ENCODE measurements around the gene NDUFB5.

NDUFB5 gene
- 18.0 to 18.7 reads per million in 2 donors for total RNA-seq

DNA sequence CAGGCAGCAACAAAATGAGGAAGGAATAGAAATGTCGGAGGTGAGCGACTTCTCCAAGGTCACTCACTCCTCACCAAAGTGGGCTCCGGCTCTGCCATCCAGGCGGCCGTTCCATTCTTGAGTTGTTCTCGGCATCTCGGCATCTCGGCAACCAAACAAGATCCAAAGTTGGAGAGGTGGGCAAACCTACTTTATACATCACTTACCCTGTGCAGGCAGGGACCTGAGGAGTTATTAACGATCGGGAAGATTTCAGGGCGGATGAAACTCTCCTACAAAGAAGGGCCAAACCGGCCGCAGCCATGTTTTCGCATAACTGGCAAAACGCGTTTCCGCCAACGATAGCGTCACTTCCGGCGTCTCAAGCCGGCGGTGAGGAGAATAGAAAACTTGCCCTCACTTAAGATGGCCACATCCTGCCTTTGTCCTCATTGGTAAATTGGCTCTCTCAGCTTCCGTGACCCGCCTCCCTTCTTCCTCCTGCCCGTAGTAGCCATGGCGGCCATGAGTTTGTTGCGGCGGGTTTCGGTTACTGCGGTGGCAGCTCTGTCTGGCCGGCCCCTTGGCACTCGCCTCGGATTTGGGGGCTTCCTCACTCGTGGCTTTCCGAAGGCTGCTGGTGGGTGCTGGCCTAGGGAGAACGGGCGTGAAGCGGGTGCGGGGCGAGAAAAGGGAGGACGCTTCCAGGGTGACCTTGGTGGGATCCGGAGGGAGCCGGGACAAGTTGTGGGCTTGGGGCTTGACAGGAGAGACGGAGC lies at the start of gene NDUFB5, which contains the start of gene MRPL47:
Gene NDUFB5, plus strand, starts transcription at position 474 of the 758 bp plus-strand sequence. Its CDS starts 22 bp downstream, at position 496.
Gene MRPL47, minus strand, starts transcription at position 318 of the 758 bp plus-strand sequence. Its CDS starts 14 bp downstream, at position 304.
- peak; percentile 61 for DNase-seq

DNA sequence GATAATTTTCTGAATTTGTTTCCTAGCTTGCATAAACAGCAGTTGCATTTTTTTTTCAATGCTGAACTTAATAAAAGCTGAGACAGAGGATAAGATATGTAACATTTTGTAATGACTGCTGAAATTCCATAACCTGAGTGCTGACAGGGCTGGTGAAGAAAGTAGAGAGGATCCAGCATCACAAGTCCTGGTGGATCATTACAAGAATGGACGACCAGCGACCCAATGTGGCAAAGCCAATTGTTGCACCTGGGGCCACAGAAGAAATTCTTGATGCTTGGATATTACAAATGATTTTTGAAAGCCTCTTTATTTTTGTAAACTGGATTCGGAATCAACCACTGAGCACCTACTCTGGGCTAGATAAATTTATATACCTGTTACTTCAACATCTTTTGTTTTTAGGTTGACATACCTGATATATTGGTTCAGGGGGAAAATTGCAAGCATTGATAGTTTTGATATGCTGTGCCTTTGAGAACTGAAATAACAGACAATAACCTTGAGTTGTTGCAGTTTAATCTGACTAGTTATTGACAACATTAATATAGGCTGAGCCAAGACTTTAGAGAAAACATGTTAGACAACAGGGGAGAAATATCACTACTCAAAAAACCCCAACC lies 45.7 kb upstream of the NDUFB5 start:
- DNase-seq, result no peak

DNA sequence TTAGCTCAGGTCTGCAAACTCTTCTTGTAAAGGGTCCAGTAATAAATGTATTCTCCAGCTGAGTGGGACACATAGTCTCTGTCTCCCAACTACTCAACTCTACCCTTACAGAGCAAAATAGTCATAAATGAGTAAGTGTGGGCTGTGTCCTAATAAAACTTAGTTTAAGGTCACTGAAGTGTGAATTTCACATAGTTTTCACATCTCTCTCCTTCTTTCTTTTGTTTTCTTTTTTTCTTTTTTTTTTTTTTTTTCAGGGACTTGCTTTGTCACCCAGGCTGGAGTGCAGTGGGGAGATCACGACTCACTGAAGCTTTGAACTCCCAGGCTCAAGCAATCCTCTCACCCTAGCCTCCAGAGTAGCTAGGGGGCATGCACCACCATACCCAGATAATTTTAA lies 43.8 kb upstream of the NDUFB5 start:
- DNase-seq, result no peak

- peak; percentile 87 for DNase-seq
Measured at GRCh38 chr3:179562591-179563270, 41.9 kb upstream of the NDUFB5 start, which contains the start of gene ACTL6A. ACTL6A (plus strand) TSS chr3:179562926; CDS start chr3:179563093, 167 bp downstream.

DNA sequence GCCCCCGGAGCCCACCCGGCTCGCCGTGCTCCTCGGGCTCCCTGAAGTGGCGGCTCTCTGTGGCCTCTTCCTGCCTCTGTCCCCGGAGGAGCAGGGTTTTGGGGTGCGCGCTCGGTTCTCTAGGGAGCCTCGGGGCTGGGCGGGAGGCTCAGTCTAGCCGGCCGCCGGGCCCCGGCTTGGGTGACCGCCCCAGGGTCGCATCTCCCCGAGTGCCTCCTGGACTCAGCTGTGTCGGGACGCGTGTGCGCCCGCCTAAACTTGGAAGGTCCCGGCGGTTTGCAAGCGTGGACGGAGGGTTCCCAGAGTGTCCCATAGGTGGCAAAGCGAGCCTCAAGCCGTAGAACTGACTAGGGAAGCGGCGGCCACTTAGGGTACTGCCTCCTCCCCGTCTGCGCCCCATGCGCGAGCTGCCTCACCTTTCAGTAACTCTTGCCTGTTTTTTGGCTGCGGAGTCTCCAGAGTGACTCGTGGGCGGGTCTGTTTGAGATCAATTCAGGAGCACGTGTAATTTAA lies 41.3 kb upstream of the NDUFB5 start:
- peak; percentile 35 for DNase-seq

- no peak for DNase-seq
Measured at GRCh38 chr3:179565496-179565895, 39.1 kb upstream of the NDUFB5 start.

DNA sequence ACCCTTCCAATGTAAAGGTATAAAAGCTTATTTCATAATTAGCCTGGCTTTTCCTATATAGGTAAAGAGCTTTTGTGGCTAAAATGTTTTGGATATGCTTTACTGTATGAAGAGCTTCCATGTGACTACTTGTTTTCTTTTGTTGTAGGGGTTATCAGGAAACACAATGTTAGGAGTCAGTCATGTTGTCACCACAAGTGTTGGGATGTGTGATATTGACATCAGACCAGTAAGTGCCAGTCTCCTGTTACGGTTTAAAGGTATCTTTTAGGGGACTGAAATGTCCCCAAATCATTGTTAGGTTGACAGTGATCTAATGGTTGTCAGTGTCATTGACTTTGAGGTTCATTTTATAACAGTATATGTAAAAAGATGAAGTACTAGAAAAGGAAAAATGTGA lies 23.6 kb upstream of the NDUFB5 start:
- DNase-seq, result no peak

GRCh38 chr3:179589143-179589542 lies 15.5 kb upstream of the NDUFB5 start:
- no peak for DNase-seq

DNA sequence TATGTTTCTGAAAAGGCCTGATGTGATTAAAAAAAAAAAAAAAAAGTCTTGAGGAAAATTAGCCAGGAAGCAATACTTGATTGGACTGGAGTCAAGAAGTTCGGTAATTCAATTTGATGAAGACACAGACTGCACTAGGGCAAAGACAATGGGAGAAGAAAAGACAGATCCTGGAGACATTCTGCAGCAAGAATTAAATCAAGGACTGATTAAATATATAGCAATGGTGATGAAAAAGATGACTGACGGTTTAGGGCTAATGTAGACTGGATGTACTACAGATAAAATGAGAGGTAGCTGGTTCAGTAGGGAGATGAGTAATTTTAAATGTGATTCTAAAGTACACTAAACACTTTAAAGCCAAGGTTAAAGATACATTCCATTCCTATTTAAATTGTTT lies 13.9 kb upstream of the NDUFB5 start:
- no peak for DNase-seq

GRCh38 chr3:179591313-179591712 lies 13.3 kb upstream of the NDUFB5 start:
- no peak for DNase-seq

GRCh38 chr3:179599531-179599930 lies 5.1 kb upstream of the NDUFB5 start:
- no peak for DNase-seq

GRCh38 chr3:179603321-179603720 lies 1.3 kb upstream of the NDUFB5 start:
- no peak for DNase-seq

- no peak for DNase-seq
Measured at GRCh38 chr3:179603831-179604230, 763 bp upstream of the NDUFB5 start.

DNA sequence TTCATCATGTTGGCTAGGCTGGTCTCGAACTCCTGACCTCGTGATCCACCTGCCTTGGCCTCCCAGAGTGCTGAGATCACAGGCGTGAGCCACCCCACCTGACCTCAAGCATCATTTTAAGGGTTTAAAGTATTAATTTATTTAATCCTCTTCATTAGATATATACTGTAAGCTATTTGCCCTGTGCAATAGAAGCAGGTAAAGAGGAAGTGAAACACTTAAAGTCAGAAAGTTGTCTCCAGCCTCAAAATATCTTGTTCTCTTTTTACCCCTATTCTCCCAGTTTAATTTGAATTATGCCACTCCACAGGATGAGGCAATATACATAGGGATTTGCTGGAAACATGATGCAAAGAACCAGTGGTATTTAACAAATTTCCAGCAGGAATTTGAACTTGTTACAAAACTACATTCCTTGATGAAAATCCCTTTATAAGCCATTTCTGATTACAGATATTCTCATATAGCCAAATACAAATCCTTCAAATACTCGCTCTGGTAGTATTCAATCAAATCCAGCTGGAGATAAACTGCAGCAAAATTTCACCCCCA lies 2.0 kb downstream of the NDUFB5 start:
- no peak for DNase-seq

DNA sequence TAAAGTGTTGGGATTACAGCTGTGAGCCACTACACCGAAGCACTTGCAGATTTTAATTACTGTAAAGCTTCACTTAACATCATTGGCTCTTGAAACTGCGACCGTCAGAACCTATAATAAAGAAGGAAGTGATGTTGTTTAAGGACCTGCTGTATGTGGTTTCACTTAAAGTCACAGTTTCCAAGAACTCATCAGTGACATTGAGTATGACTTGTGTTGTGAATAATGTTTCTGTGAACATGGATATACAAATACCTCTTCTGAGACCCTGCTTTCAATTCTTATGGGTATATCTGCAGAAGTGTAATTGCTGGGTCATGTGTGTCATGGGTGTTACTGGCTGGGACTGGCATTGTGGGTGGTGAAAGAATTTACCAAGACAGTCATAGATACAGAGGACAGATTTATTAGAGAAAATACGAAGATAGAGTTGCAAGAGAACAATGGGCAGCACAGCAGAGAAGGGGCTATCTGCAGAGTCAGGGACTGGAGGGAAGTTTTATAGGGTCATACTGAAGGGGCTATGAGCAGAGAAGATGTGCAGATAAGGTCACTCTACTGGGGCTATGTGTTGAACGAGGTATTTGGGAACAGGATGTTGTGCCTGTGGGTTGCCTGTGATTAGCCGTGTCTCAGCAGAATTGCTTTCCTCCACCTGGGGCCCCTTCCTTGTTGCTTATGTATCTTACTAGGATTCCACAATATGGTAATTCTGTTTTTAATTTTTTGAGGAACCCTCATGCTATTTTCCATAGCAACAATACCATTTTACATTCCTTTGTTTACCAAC lies 4.5 kb downstream of the NDUFB5 start:
- no peak for DNase-seq

GRCh38 chr3:179610066-179610465 lies 5.5 kb downstream of the NDUFB5 start:
- no peak for DNase-seq

GRCh38 chr3:179613807-179614206 lies 9.2 kb downstream of the NDUFB5 start:
- DNase-seq, result no peak

DNA sequence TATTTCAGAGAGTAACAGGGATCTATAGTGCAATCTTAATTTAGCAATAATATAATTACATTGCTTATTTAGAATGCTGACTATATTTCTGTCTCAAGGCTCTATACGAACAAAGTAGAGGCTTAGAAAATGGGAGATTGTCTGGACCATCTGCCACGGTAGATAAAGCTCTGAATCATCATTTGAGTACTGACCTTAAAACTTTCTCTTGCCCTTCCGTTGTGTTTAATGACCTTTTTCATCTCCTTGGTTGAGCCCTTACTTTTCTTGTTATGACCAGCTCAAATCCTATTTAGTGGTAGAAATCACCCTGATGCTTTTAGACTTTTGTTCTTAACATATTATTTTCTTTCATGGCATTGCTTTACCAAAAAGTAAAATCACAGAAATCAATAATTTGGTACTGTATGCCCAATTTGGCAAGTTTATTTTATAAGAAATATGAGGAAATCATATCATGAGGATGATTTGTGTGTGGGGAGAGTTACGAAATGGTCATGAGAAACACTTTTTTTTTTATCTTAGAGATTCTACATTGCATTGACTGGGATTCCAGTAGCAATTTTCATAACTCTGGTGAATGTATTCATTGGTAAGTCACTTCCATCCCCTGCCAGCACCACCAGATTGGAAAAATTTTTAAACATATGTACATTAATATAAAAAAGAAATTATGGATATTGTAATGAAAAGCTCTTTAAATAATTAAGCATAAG lies 11.0 kb downstream of the NDUFB5 start:
- DNase-seq, result no peak

DNA sequence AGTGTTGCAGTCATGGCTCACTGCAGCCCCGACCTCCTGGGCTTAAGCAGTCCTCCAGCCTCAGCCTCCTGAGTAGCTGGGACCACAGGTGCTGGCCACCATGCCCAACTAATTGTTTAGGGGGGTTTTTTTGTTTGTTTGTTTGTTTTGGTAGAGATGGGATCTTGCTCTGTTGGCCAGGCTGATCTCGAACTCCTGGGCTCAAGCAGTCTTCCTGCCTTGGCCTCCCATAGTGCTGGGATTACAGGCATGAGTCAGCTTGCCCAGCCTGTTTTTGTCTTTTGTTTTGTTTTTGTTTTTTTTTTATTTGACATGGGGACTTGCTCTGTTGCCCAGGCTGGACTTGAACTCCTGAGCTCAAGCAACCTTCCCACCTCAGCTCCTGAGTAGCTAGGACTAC lies 17.4 kb downstream of the NDUFB5 start:
- DNase-seq, result no peak

DNA sequence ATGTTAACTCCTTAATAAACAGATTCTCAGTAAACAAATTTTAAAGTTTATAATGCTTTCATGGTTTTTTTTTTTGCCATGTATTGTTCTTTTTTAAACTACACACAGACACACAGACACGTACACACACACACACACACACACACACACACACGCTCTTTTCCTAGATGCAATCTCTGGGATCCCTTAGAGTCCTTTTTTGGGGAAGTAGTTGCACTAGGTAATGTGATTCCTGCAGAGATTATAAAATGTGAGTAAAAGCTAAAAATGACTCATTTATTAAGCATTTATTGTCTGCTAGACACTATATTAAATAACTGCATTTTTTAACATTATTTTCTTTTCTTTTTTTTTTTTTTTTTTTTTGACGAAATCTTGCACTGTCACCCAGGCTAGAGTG lies 19.9 kb downstream of the NDUFB5 start:
- DNase-seq, result no peak

DNA sequence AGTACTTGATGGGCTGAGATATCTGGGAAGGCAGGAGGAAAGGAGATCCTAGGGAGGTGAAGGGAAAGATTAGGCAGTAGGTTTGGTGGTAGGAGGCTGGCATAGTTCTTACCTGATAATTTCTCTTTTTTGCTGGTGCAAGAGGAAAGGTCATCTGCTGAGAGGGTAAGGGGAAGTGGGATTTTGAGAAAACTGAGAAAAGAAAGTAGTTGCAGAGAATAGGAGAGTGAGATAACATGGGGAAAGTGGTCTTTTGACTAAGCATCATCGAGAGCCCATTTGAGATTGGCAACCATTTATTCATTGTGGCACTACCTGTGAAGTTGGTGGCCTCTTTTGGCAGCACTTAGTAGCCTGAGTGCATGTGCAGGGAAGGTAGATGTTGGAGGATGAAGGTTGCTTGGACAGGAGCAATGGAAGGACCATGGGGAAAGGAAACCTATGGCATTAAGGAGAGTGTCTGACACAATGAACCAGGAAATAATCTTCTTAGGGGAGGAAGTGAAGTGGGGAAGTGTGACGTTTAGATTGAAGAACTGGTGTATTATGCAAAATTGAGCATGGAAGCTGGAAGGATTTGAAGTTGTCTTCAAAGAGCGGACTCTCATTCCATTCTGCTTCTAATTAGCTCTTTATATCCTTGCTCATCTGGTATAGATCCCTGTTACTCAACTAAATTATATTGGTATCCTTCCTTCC lies 26.3 kb downstream of the NDUFB5 start:
- DNase-seq, result no peak

Measured in activated gamma-delta T cell (primary cell).